Measurements from ENCODE around the gene INTS11. TPM values are rescaled to one million over a fixed set of nuclear protein-coding genes. Genes with fewer than 3 reads are reported as not detected.

The INTS11 gene
- total and polyA plus RNA-seq, 4 experiments from 2014 or later: 68.3 to 173 (median 117) TPM

- Mint-ChIP-seq H3K4me3 (peak overlapping the region in 7 of 8 donors; percentile 52 to 74 (median 70)), H3K27me3 (peaks cover 0 to 1% of the 10 kb centered on the region in 2 donors), H3K4me1 (peaks cover 18 to 34% (median 28%) of the 10 kb centered on the region in 4 donors), H3K36me3 (peaks cover 5 to 18% of the 10 kb centered on the region in 2 donors), H3K27ac (peak overlapping the region in 4 of 7 donors; percentile 36 to 53 (median 39)), H3K9me3 (no peaks in the 10 kb centered on the region)
- Histone ChIP-seq H3K9me3 (ENCODE audit: control insufficient read depth in 1 of 2, low read length in 2 of 2) (no peaks in the 10 kb centered on the region), H3K4me3 (ENCODE audit: low read length in 2 of 2) (no peak overlapping the region), H3K27ac (ENCODE audit: low read depth, low read length) (no peak overlapping the region), H3K36me3 (ENCODE audit: insufficient read depth, low read length) (no peaks in the 10 kb centered on the region), H3K27me3 (ENCODE audit: insufficient read depth, low read length) (no peaks in the 10 kb centered on the region), H3K4me1 (ENCODE audit: insufficient read depth, low read length) (peaks cover 36% of the 10 kb centered on the region)
- intact Hi-C loops (cut with micrococcal nuclease): loop anchor here (1.0 kb wide), 1 partner anchor 159 kb away; the partner anchor contains the start of gene C1orf159
- ChIA-PET CTCF (ENCODE audit: partially characterized antibody) (interaction anchor here (1.2 kb wide), 1 partner anchor 98 kb away, joined by 3 read pairs; no protein-coding TSS in a partner anchor), POLR2A (ENCODE audit: partially characterized antibody) (no interaction called here)
- peak in 1 of 5 donors; percentile 37 for DNase-seq
These were observed 49.5 kb downstream of the INTS11 start for GRCh38 chr1:1274931-1275431.

GRCh38 chr1:1274299-1274930 is 50.0 kb downstream of the INTS11 start:
- peaks cover 42% of the 10 kb centered on the region for H3K4me1 ChIP-seq (ENCODE audit: insufficient read depth, low read length)
- H3K4me3 ChIP-seq (ENCODE audit: low read length in 2 of 2): peak overlapping the region; percentile 29 to 80
- Mint-ChIP-seq H3K36me3 (peaks cover 5 to 19% of the 10 kb centered on the region in 2 donors), H3K9me3 (no peaks in the 10 kb centered on the region), H3K27ac (peak overlapping the region in 5 of 7 donors; percentile 36 to 53 (median 41)), H3K4me3 (peak overlapping the region; percentile 26 to 74 (median 70)), H3K4me1 (peaks cover 22 to 40% (median 32%) of the 10 kb centered on the region in 4 donors), H3K27me3 (peaks cover 0 to 1% of the 10 kb centered on the region in 2 donors)
- H3K27me3 ChIP-seq (ENCODE audit: insufficient read depth, low read length): no peaks in the 10 kb centered on the region
- POLR2A ChIA-PET (ENCODE audit: partially characterized antibody): interaction anchor here (1.0 to 1.8 kb wide), 7 partner anchors 16 to 341 kb away, joined by 3 to 10 read pairs (median 4); partner anchors contain the start of genes AURKAIP1, B3GALT6, MIB2 and SDF4
- H3K27ac ChIP-seq (ENCODE audit: low read depth, low read length): peak overlapping the region; percentile 83
- peak in 1 of 5 donors; percentile 38 for DNase-seq
- no peaks in the 10 kb centered on the region for H3K9me3 ChIP-seq (ENCODE audit: control insufficient read depth in 1 of 2, low read length in 2 of 2)
- H3K36me3 ChIP-seq (ENCODE audit: insufficient read depth, low read length): no peaks in the 10 kb centered on the region
- intact Hi-C loops (cut with micrococcal nuclease): loop anchor here (1.0 kb wide), 1 partner anchor 158 kb away; the partner anchor contains the start of gene C1orf159
- CTCF ChIA-PET (ENCODE audit: partially characterized antibody): interaction anchor here (1.4 kb wide), 1 partner anchor 152 kb away, joined by 3 read pairs; no protein-coding TSS in a partner anchor

DNA sequence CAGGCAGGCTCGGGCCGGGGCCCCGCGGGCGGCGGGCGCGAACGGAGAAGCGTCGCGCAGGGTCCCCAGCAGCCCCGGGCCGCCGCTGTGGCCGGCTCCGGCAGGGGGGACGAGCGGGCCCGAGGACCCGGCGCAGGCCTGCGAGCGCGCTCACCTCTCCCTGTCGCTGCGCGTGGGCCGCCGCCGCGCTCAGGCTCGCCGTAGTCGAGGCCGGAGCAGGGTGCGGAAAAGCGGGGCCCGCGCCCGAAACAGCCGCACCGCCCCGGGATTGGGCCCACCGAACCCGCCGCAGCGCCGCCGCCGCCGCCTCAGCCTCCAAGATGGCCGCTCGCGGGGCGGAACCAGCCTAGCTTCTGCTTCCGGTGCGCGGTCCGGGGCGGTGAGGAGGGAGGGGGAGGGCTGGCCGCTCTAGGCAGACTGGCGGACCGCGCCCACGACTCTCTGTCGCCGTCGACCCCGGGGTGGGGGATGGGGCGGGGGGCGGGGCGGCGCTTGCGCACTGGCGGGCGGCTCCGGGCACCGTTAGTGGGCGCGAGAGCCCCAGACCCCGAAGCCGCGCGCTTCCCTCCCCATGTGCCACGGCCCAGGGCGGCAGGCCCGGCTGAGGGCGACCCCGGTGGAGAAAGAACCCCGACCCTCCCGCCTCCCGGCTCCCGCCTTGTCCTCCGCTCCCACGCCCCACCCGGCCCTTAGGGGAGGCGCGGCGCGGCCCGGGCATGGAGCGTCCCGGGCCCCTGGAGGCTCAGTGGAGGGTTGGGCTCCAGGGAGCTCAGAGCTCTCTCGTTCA is 50.8 kb downstream of the INTS11 start, which contains the start of gene UBE2J2:
TSS of gene UBE2J2 (minus strand) at position 343 of the 787 bp plus-strand sequence. CDS start 5,862 bp downstream, outside the sequence.
- ChIA-PET POLR2A (ENCODE audit: partially characterized antibody) (interaction anchor here (0.9 to 1.8 kb wide), 10 partner anchors 17 to 342 kb away, joined by 3 to 10 read pairs (median 4); partner anchors contain the start of genes AURKAIP1, B3GALT6, MIB2 and SDF4), CTCF (ENCODE audit: partially characterized antibody) (interaction anchor here (1.4 kb wide), 1 partner anchor 151 kb away, joined by 3 read pairs; no protein-coding TSS in a partner anchor)
- Mint-ChIP-seq H3K4me3 (peak within 1 kb of the TSS; percentile 86 to 88 (median 87)), H3K4me1 (peaks cover 22 to 40% (median 32%) of the 10 kb centered on the region in 4 donors), H3K36me3 (peaks cover 5 to 19% of the 10 kb centered on the region in 2 donors), H3K27me3 (no peaks in the 10 kb centered on the region), H3K27ac (peak within 1 kb of the TSS; percentile 83 to 96 (median 89)), H3K9me3 (no peaks in the 10 kb centered on the region)
- H3K36me3 ChIP-seq (ENCODE audit: insufficient read depth, low read length): no peaks in the 10 kb centered on the region
- peak within 1 kb of the TSS; percentile 83 for H3K27ac ChIP-seq (ENCODE audit: low read depth, low read length)
- DNase-seq: peak; percentile 89 to 92 (median 90)
- H3K27me3 ChIP-seq (ENCODE audit: insufficient read depth, low read length): no peaks in the 10 kb centered on the region
- H3K9me3 ChIP-seq (ENCODE audit: control insufficient read depth in 1 of 2, low read length in 2 of 2): no peaks in the 10 kb centered on the region
- H3K4me1 ChIP-seq (ENCODE audit: insufficient read depth, low read length): peaks cover 43% of the 10 kb centered on the region
- intact Hi-C loops (cut with micrococcal nuclease): loop anchor here (1.0 kb wide), 3 partner anchors 35 to 157 kb away; partner anchors contain the start of genes B3GALT6, C1orf159, PUSL1 and SDF4
- peak within 1 kb of the TSS; percentile 33 to 80 for H3K4me3 ChIP-seq (ENCODE audit: low read length in 2 of 2)

DNA sequence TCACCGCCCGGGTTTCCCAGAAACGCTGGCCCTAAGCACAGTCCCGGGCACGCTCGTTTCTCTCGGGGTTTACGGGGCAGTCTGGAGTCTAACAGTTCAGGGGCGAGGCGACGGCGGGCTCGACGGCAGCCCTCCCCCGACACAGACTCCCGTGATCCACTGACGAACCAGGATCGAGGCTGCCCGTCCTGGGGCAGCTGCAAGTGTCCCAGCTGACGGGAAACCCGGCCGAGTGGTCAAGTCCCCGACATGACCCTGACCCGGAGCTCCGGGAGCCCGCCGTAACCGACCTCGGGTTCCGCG is 51.3 kb downstream of the INTS11 start:
- no peaks in the 10 kb centered on the region for H3K27me3 ChIP-seq (ENCODE audit: insufficient read depth, low read length)
- Mint-ChIP-seq H3K9me3 (no peaks in the 10 kb centered on the region), H3K27ac (peak overlapping the region; percentile 83 to 96 (median 89)), H3K4me1 (peaks cover 22 to 43% (median 32%) of the 10 kb centered on the region in 4 donors), H3K27me3 (no peaks in the 10 kb centered on the region), H3K36me3 (peaks cover 5 to 21% of the 10 kb centered on the region in 2 donors), H3K4me3 (peak overlapping the region; percentile 86 to 88 (median 87))
- H3K36me3 ChIP-seq (ENCODE audit: insufficient read depth, low read length): no peaks in the 10 kb centered on the region
- H3K4me3 ChIP-seq (ENCODE audit: low read length in 2 of 2): peak overlapping the region; percentile 33 to 80
- peak overlapping the region; percentile 83 for H3K27ac ChIP-seq (ENCODE audit: low read depth, low read length)
- H3K4me1 ChIP-seq (ENCODE audit: insufficient read depth, low read length): peaks cover 43% of the 10 kb centered on the region
- no peaks in the 10 kb centered on the region for H3K9me3 ChIP-seq (ENCODE audit: control insufficient read depth in 1 of 2, low read length in 2 of 2)
- intact Hi-C loops (cut with micrococcal nuclease): loop anchor here (1.0 kb wide), 2 partner anchors 35 to 41 kb away; partner anchors contain the start of genes B3GALT6, PUSL1 and SDF4
- POLR2A ChIA-PET (ENCODE audit: partially characterized antibody): interaction anchor here (0.9 to 1.8 kb wide), 9 partner anchors 17 to 342 kb away, joined by 3 to 10 read pairs (median 3); partner anchors contain the start of genes AURKAIP1, B3GALT6, MIB2 and SDF4
- no peak for DNase-seq
- CTCF ChIA-PET (ENCODE audit: partially characterized antibody): interaction anchor here (1.4 kb wide), 1 partner anchor 150 kb away, joined by 3 read pairs; no protein-coding TSS in a partner anchor

DNA sequence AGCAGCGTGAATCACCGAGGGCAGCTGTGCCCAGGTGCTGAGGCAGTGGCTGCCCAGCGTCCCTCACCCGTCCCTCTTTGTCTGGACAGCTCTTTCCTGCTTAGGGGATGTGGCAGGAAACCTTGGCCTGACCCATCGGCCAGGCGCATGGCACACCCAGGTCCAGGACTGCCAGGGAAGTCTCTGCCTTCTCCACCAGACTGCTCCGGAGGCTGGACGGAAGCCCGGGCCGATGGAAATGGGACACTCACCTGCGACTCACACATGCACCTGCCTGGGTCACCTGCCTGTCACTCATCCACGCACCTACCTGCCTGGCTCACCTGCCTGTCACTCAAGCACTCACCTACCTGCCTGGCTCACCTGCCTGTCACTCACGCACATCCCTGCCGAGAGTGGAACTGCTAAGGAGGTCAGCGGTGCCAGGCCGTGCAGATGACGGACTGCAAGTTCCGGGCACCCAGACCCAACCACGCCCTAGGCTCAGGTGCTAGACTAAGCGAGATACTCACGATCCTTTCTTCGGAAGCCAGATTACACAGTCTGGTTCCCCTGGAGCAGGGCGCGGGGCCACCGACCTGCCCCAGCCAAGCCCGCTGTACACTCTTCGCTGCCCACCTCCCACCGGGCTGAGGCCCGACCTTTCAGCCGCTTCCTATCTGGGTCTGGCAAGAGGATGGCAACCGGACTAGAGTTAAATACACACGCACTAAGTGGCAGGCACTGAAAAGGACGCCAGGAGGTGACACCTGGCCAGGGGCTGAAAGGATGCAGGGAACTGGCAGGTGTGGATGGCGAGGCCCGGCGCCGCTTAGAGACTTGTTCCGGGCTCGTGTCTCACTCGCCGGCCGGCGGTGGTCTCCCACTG is 51.9 kb downstream of the INTS11 start:
- DNase-seq: peak in 1 of 5 donors; percentile 45
- H3K27me3 Mint-ChIP-seq: no peaks in the 10 kb centered on the region
- H3K27ac ChIP-seq (ENCODE audit: low read depth, low read length): peak overlapping the region; percentile 83

More for the DNA sequence above, 51.9 kb downstream of the INTS11 start:
- POLR2A ChIA-PET (ENCODE audit: partially characterized antibody): interaction anchor here (0.8 to 1.8 kb wide), 6 partner anchors 33 to 135 kb away, joined by 3 to 10 read pairs (median 4); partner anchors contain the start of genes AURKAIP1 and B3GALT6
- H3K9me3 ChIP-seq (ENCODE audit: control insufficient read depth in 1 of 2, low read length in 2 of 2): no peaks in the 10 kb centered on the region
- Mint-ChIP-seq H3K4me3 (peak overlapping the region; percentile 86 to 88 (median 87)), H3K36me3 (peaks cover 5 to 25% of the 10 kb centered on the region in 2 donors), H3K27ac (peak overlapping the region; percentile 83 to 96 (median 89)), H3K9me3 (no peaks in the 10 kb centered on the region), H3K4me1 (peaks cover 22 to 47% (median 33%) of the 10 kb centered on the region in 4 donors)
- H3K4me3 ChIP-seq (ENCODE audit: low read length in 2 of 2): peak overlapping the region; percentile 33 to 80
- no peaks in the 10 kb centered on the region for H3K36me3 ChIP-seq (ENCODE audit: insufficient read depth, low read length)
- H3K27me3 ChIP-seq (ENCODE audit: insufficient read depth, low read length): no peaks in the 10 kb centered on the region
- H3K4me1 ChIP-seq (ENCODE audit: insufficient read depth, low read length): peaks cover 43% of the 10 kb centered on the region
- CTCF ChIA-PET (ENCODE audit: partially characterized antibody): interaction anchor here (0.6 to 2.4 kb wide), 2 partner anchors 150 to 595 kb away, joined by 3 to 9 read pairs; no protein-coding TSS in a partner anchor
- intact Hi-C loops (cut with micrococcal nuclease): loop anchor here (1.0 kb wide), 2 partner anchors 36 to 40 kb away; partner anchors contain the start of genes B3GALT6, PUSL1 and SDF4
